ENCODE data around the gene USP28.

The USP28 gene

DNA sequence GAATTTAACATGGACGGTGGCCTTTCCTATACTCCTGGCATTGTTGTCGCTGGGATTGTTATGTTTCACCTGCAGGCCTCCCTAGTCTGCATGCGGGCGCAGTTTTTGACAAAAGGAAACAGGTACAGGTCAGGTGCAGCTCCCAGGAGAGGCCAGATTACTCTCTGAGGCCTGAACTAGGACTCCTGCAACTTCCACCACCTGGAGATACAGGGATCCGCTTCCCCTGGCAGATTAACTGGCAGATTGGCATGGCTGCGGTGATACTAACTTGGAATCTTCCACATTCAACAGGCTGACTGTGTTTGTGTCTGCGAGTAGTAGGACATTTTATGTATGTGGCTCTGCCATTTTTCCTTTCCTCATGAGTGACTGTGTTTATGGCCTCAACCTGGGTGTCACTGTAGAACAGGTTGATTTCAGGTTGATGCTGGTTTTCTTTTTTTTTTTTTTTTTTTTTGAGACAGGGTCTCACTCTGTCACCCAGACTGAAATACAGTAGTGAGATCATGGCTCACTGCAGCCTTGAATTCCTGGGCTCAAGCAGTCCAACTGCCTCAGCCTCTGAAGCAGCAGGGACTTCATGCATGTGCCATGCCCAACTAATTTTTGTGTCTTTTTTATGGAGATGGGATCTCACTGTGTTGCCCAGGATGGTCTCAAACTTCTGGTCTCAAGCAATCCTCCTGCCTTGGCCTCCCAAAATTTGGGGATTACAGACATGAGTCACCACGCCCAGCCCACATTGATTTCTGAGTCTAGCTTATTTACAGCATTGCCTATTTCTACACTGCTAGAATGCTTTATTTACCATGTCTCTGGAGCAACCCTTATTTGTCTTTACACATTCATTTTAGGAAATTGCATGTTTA lies 1.7 kb upstream of the USP28 start:
- no peak for DNase-seq

DNA sequence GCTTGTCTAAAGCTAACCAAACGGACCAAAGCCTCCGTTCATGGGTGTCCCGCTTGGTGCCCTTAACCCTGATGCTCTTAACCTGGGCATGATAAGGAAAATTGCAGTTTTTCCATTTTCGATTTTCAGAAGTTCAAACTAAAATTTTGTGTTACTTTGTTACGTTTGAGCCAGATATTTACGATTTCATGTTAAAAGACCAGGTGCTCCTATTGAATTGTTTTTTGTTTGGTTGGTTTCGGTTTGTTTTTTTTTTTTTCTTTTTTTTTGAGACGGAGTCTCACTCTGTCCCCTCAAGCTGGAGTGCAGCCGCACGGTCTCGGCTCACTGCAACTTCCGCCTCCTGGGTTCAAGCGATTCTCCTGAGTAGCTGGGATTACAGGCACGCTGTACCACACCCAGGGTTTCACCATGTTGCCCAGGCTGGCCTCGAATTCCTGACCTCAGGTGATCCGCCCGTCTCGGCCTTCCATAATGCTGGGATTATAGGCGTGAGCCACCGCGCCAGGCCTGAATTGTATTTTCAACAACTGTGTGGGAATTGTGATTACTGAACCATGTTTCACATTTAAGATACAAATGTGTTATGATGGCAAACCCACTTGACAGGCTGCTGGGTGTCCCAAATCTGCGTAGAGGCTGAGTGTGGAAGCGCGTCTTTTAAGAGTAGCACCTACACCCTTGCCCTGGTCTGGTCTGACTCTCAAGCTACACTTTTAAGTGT lies 864 bp upstream of the USP28 start:
- DNase-seq, result no peak

DNA sequence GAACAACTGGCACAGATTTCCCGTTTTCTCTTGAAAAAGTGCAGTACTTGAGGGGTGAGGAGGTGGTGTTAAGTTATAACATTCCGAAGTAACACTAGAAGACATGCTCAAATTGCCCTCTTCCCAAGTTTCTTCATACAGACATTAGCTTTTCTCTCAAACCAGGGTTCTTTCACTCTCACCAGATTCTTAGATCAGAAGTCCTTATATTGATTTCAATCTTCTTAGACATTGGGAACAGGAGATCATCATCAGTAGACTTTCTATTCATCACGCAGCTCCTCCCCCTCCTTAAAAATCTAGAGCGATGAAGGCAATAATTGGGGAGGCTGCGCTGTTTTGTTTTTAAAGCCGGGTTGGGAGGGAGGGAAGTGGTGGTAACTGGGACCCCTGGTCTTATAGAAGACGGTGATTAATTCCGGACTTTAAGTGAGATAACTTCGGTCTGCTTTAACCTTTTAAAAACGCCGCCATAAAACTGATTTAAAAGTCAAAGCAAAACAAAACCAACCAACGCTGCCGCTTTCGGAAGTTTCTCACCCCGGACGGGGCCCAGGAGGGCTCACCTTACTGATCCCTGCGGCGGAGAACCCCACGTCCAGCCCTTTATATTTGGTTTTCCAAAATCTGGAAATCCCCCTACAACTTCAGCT lies 665 bp downstream of the USP28 start:
- peak; percentile 6 for DNase-seq

DNA sequence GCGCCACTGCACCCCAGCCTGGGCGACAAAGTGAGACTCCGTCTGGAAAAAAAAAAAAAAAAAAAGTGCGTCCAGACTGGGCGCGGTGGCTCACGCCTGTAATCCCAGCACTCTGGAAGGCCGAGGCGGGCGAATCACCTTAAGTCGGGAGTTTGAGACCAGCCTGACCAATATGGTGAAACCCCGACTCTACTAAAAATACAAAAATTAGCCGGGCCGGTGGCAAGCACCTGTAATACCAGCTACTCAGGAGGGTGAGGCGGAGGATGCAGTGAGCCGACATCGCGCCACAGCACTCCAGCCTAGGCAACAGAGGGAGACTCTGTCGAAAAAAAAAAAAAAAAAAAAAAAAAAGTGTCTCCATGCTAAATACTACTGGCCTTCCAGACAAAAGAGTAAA lies 1.3 kb downstream of the USP28 start:
- DNase-seq, result no peak

DNA sequence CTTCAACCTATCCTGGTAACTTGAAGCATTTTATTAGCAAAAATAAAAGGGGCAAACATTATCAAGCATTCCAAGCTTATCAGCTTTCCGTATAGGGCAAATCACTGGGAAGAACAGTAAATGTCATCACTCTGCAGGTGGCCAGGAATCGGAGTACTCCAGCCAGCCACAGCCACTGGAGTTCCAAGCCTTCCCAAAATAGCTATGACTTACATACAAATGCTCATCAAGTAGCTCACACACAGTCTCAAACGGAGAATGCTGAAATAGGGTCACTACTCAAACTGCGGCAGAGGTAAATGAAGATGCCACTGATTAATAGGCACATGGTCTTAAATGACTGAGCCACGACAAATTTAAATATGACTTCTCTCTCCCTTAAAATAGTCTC lies 2.1 kb downstream of the USP28 start:
- peak; percentile 19 for DNase-seq

DNA sequence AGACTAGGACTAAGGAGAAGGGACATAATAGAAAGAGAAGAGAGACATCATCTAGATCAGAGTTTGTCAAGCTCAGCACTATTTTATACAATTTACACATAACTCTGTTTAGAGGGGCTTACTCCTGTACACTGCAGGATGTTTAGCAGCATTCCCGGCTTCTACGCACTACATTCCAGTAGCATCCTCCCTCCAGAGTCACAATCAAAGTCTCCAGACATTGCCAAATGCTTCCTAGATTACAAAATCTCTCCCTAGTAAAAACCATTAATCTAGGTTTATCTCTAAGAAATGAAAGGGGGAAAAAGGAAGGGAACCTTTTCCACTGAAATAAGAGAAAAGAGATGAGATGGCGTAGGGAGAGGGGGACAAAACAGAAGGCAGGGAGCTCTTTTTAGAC lies 4.0 kb downstream of the USP28 start:
- DNase-seq, result peak; percentile 4

DNA sequence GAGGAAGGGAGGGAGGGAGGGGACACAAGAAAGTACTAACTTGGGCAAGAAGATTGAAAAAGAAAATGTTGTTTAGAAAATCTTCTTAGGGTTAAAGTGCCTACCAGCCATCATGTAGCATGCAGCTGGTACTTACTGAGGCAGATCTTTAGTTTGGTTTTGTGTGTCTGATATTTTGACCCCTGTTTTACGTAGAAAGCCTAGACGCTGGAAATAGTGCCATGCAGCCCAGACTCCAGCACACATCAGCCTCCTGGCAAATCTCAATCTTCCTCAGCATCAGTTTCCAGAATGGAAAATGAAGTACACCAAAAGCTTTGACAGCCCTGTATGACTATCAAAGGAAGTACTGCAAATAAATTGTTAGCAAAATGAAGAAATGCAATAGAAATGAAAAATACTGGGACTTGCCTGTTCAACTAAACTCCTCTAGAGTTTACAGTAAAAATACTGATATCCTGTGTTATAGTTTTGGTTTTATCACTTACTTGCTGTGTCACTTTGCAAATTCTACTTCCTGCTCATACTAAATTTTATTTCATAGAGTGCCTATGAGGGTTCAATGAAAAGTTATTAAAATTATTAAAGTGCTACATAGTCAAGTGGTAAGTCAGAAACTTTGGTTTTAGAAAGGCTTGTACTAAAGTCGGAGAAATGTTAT lies 7.4 kb downstream of the USP28 start:
- no peak for DNase-seq

DNA sequence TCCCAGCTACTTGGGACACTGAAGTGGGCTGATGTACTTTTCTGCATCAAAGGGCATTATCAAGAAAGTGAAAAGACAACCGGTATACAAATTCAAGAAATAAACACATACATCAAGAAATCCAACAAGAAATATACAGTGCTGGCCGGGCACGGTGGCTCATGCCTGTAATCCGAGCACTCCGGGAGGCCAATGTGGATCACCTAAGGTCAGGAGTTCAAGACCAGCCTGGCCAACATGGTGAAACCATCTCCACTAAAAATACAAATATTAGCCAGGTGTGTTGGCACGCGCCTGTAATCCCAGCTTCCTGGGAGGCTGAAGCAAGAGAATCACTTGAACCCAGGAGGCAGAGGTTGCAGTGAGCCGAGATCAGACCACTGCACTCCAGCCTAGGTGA lies 9.5 kb downstream of the USP28 start:
- no peak for DNase-seq

DNA sequence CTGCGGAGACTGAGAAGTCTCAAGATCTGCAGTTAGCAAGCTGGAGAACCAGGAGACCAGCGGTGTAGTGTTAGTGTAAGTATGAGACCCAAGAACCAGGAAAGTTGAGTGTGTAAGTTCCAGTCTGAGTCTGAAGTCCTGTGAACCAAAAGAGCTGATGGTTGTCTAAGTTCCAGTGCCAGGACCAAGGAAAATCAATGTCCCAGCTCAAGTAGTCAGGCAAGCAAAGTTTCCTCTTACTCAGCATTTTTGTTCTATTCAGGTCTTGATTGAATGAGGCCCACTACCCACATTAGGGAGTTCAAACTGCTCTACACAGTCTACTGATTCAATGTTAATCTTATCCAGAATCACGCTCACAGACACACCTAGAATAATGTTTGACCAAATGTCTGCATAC lies 11.0 kb downstream of the USP28 start:
- no peak for DNase-seq

DNA sequence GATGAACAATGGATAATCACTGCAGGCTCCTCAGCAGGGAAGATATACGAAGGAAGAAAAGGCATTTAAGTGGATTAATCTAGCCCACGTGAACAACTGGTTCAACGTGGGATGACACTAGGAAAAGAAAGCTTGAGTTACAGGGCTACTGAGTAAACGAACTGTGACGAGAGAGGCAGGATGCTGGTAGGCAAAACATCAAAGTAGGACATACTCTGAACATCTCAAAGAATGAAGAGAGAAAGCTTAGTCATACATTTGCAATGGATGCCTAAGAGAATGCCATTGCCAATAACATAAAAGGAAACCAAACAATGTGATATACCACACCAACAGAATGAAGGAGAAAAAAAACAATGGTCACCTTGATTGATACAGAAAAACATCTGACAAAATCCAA lies 12.9 kb downstream of the USP28 start:
- DNase-seq, result peak; percentile 32

DNA sequence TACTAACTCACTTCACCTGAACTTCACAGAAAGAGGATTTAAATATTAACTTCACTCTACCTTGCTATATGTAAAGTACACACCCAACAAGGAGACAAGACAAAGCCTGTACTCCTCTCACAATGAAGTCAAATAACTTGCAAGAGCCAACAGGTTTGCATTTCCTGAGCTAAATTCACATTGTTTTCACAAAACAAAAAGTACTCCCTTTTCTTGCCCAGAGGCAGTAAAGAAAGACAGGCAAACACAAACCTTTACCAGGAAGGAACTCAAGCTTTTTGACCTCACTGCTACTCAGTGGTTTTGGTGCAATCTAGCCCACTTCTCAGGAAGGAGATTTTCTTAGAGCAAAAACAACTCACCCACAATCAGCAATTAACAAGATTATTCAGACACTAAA lies 15.7 kb downstream of the USP28 start:
- DNase-seq, result no peak

DNA sequence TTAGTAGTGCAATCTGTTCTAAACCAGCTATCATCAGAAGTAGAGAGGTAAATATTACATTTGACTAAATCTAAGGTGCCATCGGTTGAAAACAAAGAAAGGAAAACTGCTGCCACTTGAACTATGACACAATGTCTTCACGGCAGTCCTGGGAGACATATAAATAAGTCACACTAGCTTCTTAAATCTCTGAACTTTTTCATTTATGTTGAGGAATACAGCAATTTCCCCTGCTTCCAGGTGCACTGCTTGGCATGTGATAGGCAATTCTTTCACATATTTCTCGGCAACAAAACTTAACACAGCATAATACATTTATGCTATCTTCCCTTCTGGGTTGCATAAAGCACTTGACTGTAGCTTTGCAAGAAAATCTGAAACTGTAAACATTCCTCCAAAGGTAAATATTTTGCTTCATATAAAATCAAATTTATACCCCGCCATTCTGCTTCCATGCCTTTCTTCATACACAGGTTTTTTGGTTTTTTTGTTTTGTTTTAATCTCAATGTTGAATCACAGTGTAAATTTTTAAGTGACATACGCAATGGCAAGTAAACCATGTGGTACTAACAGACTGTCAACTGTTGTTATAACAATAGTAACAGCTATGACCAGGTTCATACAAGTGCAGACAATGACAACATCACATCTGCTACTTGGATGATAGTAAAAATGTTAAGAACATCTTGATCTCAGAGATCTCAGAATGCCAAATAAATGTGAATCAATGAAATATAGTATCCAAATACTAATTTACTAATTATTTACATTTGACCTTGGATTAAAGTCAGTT lies 18.2 kb downstream of the USP28 start:
- DNase-seq, result no peak

DNA sequence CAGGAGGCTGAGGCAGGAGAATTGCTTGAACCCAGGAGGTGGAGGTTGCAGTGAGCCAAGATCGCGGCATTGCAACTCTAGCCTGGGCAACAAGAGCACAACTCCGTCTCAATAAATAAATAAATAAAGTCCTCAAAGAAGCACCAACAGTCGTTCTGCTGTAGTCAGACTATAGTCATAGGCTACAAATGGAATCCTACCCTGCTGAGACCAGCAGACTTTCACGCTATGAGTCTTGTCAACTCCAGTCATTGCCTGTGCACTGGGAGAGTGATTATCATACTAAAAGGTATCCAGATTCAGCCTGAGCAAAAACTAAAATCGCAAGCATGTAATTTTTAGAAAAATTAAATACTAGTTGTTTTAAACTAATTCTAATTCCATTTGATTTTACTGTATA lies 19.6 kb downstream of the USP28 start:
- no peak for DNase-seq

DNA sequence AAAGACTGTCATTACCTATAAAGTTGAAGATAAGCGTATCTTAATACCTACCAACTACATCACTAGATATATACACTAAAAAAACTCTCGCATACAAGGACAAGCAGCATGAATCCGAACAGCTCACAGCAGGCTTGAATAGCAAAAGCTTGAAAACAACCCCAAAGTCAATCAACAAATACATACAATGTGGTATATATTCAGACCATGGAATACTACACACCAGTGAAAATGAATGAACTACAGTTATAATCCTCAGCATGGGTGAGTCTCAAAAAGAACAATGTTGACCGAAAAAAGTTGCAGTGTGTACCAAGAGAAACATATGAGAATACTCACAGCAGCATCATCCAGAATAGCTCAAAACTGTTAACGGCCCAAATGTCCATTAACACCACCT lies 25.2 kb downstream of the USP28 start:
- DNase-seq, result no peak

DNA sequence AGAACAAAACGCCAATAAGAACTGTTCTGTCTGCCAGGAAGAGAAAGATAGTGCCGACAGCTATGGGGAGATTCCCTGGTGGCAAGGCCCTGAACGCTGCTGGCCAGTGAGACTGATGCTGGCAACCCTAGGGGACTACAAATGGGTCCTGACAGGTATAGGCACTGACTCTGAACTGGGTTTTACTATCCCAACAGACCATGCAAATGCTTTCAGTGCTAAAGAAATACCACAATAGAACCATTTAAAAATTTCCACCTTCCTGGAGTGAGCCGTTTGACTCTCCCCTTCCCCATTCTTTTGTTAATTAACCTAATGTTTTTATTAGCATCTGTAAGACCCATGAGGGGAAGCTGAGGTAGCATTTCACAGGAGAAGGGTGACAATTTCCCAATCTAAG lies 25.7 kb downstream of the USP28 start:
- no peak for DNase-seq

DNA sequence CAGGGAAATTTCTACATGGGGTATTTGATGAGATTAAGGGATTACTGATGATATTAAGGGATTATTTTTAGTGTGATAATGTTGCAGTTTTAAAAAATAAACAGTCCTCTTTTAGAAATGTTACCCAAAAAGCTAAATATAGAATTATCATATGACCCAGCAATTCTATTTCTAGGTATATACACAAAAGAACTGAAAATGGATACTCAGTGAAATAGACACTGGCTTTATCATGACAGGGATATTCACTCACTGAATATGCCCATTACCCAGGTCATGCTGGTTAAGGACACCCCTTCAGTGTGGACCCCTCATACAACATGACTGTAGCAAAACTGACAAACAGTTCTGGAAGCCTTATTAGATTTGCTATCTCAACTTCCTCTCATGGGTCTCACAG lies 27.8 kb downstream of the USP28 start:
- DNase-seq, result no peak

DNA sequence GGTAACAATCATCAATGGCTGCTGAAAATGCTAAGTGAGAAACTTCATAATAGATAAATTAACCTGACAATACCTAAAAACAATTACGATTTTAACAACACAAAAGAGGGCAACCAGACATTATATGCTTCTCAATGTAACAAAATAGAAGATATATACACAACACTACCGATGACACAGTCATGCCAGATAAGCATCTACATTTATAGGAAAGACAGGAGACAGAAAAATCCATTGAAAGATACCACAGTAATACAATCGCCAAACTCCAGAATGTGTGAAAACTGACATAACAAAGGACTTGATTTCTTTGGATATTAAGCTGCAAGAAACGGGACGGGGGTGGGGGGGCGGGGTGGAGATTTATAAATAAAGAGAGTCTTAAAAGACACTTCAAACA lies 28.3 kb downstream of the USP28 start:
- no peak for DNase-seq

DNA sequence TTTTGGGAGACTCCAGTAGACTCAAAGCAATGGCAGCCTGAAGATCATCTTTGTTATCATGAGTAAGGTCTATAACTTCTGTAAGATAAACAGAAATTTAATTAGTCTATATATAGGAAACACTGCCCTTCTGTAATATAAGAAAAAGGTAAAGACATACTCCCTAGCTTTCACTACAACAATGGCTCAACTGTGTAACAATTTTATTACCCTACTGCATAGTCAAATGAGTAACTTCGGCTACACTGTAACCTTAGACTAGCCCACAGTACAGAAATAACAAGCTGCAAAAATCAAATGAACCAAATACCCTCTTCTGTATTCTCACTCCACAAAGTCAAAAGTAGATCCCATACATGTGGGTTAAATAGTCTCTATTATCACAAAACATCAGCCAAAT lies 33.7 kb downstream of the USP28 start:
- no peak for DNase-seq

DNA sequence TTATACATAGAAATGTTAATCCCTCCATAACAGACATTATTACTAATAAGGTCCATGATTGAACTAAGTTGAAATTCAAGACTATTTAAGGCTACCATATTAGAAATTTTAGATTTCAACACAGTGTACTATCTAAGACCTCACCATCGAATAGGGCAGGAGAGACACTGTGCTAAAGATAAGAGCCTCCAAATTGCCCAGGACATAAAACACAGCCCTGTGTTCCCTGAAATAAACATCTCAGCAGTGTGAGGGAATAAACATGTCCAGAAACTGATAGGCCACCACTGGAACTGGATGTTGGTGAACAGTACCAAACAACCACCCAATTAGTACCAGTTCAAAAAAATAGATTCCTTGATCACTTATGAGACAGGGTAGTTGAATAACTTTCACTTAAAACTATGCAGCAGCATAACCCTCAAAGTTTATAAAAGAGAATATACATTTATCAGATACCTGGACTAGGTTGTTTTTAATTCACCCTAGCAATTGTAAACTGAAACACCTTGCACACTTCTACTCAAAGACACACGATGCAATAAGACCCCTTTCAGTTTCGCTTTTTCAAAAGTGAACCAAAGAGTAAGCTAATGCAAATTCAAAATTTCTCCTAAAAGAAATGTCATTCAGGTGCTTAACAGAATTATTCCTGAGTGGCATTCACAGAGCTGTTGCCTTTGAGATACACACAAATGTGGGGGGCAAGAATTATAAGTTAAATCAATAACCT lies 34.3 kb downstream of the USP28 start:
- DNase-seq, result no peak

DNA sequence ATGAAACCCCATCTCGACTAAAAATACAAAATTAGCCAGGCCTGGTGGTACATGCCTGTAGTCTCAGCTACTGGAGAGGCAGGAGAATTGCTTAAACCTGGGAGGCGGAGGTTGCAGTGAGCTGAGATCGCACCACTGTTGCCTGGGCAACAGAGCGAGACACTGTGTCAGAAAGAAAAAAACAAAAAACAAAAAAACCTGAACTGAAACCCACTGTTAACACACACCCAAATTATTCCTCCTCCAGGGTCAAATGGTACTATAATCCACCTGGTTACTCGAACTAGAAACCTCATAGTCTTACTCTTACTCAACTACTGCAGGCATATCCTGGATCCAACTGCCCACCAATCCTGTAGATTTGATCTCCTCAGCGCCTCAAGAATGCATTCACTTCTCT lies 35.5 kb downstream of the USP28 start:
- DNase-seq, result no peak

DNA sequence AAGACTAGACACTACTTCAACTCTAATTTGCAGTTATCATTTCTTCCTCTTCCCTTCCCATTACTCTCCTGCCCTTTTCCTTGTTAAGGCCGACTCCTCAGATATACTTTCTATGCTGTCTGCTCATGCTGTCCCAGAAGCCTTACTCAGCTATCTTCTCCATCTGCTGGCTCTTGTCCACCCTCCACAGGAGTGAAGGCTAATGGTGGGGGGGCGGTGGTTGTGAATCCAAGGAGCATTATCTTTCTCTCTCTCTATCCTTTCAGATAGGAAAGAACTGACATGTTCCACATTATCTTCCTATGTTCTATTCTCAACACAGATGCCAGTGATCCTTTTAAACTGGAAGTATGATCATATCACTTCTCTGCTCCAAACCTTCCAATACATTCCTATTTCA lies 37.4 kb downstream of the USP28 start:
- DNase-seq, result no peak

DNA sequence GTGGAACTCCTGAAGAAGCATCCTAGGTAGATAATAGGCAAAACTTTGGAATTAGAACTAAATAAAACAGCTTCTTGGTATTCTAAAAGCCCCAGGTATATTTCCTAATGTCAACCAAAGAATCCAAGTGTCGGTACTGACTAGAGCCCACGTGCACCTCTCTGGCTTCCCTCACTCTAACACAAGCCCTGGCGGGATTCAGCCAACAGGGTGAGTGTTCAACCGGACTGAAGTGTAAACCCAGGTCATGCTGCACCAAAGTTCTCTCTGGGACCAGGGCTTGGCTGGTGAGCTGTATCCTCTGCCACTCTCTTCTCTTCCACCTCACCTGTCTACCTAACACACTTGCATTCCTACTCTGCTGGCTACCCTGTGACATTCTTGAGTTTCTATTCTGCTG lies 40.1 kb downstream of the USP28 start:
- no peak for DNase-seq

Data from fibroblast of upper back skin (primary cell).